HS-5 (cell line): Measurements from ENCODE around the gene IL24.

Experiments used
- DNase-seq: peaks from one replicate; pipeline ENCODE4 v3.0.0-alpha.2; 2012; ENCODE audit warnings: low read depth

The IL24 gene

GRCh38 chr1:206953626-206954025 lies 56.4 kb downstream of the IL24 start:
- DNase-seq, result no peak
